Hematopoietic multipotent progenitor cell (in vitro differentiated cells): ENCODE data around the gene C1orf35. TPM values are rescaled to one million over a fixed set of nuclear protein-coding genes. Genes with fewer than 3 reads are reported as not detected.

ENCODE experiments used
- DNase-seq, 3 donors: peaks; one replicate each; pipeline ENCODE4 v3.0.0-alpha.2; 2011 to 2015; ENCODE audit warnings: low read depth in 2 of 3, low spot score in 2 of 3
- small RNA-seq: library from RNA; depleted of rRNA; stranded (forward); fragments of <200 nt; gene quantifications from one replicate; pipeline ENCODE3, GENCODE V24; 2012
- total RNA-seq: library from RNA; depleted of rRNA; stranded (reverse); fragments of >200 nt; gene quantifications from one replicate; pipeline ENCODE4 v1.2.3, GENCODE V29; 2012

The C1orf35 gene
- total RNA-seq, 1 donor: 18.6 TPM

GRCh38 chr1:228065543-228066347 is 37.4 kb downstream of the C1orf35 start:
- no peak for DNase-seq

GRCh38 chr1:228064741-228065542 is 38.2 kb downstream of the C1orf35 start:
- DNase-seq: no peak

- no peak for DNase-seq
Observed at GRCh38 chr1:228064296-228064695, 38.8 kb downstream of the C1orf35 start.

GRCh38 chr1:228063251-228064191 is 39.6 kb downstream of the C1orf35 start:
- DNase-seq: no peak

- DNase-seq: no peak
Observed at GRCh38 chr1:228062812-228063211, 40.3 kb downstream of the C1orf35 start.

- DNase-seq: no peak
Observed at GRCh38 chr1:228062085-228062791, 40.9 kb downstream of the C1orf35 start.

- DNase-seq: no peak
Observed at GRCh38 chr1:228061411-228062084, 41.6 kb downstream of the C1orf35 start.

- DNase-seq: peak in 1 of 3 donors; percentile 30
Observed at GRCh38 chr1:228060458-228061190, 42.5 kb downstream of the C1orf35 start.

GRCh38 chr1:228059634-228060457 is 43.3 kb downstream of the C1orf35 start:
- peak in 1 of 3 donors; percentile 34 for DNase-seq

- peak; percentile 32 to 55 (median 53) for DNase-seq
Observed at GRCh38 chr1:228058949-228059633, 44.0 kb downstream of the C1orf35 start.

GRCh38 chr1:228058172-228058948 is 44.8 kb downstream of the C1orf35 start:
- no peak for DNase-seq

Small RNA genes within 50 kb of the gene (small RNA-seq; reads per million reads assigned to genes)
- not detected for gene AL359510.1

Other genes starting within 250 kb of the C1orf35 start
- gene WNT9A, start 155.4 kb downstream of the C1orf35 start, total RNA-seq: 0.27 TPM
- gene WNT3A, start 96.3 kb downstream of the C1orf35 start, total RNA-seq: not detected
- gene ARF1, start 20.6 kb downstream of the C1orf35 start, total RNA-seq: 272 TPM
- gene MRPL55, start 6.0 kb upstream of the C1orf35 start, total RNA-seq: 82.7 TPM
- gene GUK1, start 37.0 kb upstream of the C1orf35 start, total RNA-seq: 238 TPM
- 12.7 TPM for gene GJC2, start 46.6 kb upstream of the C1orf35 start, total RNA-seq
- gene IBA57, start 62.5 kb upstream of the C1orf35 start, total RNA-seq: 10.8 TPM
- gene OBSCN, start 104.7 kb upstream of the C1orf35 start, total RNA-seq: 85.9 TPM